GM12878 (cell line): ENCODE results near the gene HTR2B.
"Not testable (repeated sequence)": the region's sequence is repeated elsewhere in the genome, so short reads cannot be mapped to it uniquely, and the experiment has no call there.

Experiments used
- ATF7 ChIP-seq: fragments of 450-650 bp; IDR thresholded peaks from 2 replicates; pipeline ENCODE4 v1.6.1; 2016; ENCODE audit warnings: low read depth, mild to moderate bottlenecking
- CTCF ChIP-seq, 3 experiments: IDR thresholded peaks in 2 of 3; conservative IDR thresholded peaks in 1 of 3; 2 replicates each; pipeline ENCODE4 v1.5.1; 2011; ENCODE audit warnings: low read depth in 3 of 3, low read length in 3 of 3, mild to moderate bottlenecking in 3 of 3, control low read depth in 2 of 3, moderate library complexity in 2 of 3, inconsistent platforms in 1 of 3, mixed read lengths in 1 of 3; ENCODE audit not compliant: control insufficient read depth in 2 of 3, insufficient read depth in 1 of 3; ENCODE audit errors: extremely low read depth in 1 of 3
- IRF3 ChIP-seq: fragments of 450-650 bp; IDR thresholded peaks from 2 replicates; pipeline ENCODE4 v1.6.1; 2014; ENCODE audit warnings: mild to moderate bottlenecking
- MXI1 ChIP-seq: fragments of 150-350 bp; IDR thresholded peaks from 2 replicates; pipeline ENCODE4 v1.6.1; 2011; ENCODE audit warnings: low read depth, mild to moderate bottlenecking, inconsistent platforms, low read length, improper control_type of control experiment
- POLR2A ChIP-seq: IDR thresholded peaks from 2 replicates; pipeline ENCODE4 v1.6.1; 2011; ENCODE audit warnings: low read depth, mild to moderate bottlenecking, low read length
- REST ChIP-seq: IDR thresholded peaks from 2 replicates; pipeline ENCODE4 v1.6.1; 2012; ENCODE audit warnings: mild to moderate bottlenecking, low read depth, low read length
- SMC3 ChIP-seq: IDR thresholded peaks from 2 replicates; pipeline ENCODE4 v1.6.1; 2011; ENCODE audit warnings: low read length, improper control_type of control experiment, borderline replicate concordance
- SUZ12 ChIP-seq: fragments of 200-600 bp; sonication (generic); IDR thresholded peaks from one replicate; pipeline ENCODE4 v1.6.1; 2018; ENCODE audit warnings: antibody characterized with exemption, mild to moderate bottlenecking; ENCODE audit not compliant: unreplicated experiment
- TCF12 ChIP-seq: IDR thresholded peaks from 2 replicates; pipeline ENCODE4 v1.6.1; 2011; ENCODE audit warnings: low read depth, mild to moderate bottlenecking, low read length
- TCF7 ChIP-seq: IDR thresholded peaks from 2 replicates; pipeline ENCODE4 v1.6.1; 2014; ENCODE audit warnings: antibody characterized with exemption, borderline replicate concordance
- TF ChIP-seq, protein P1 (sequence below): IDR thresholded peaks from 2 replicates; pipeline ENCODE4 v1.6.1; 2011; ENCODE audit warnings: mild to moderate bottlenecking, low read depth, low read length, moderate library complexity; ENCODE audit not compliant: insufficient replicate concordance

- TF ChIP-seq CTCF (IDR thresholded peaks at IDR 0.05 in 2 of 3, conservative IDR thresholded peaks at IDR 0.05 in 1 of 3; ENCODE audit: control insufficient read depth in 2 of 3, extremely low read depth in 1 of 3, insufficient read depth in 1 of 3, low read depth in 3 of 3, low read length in 3 of 3); TCF12; MXI1; ATF7; SMC3; SUZ12; REST; POLR2A; TCF7; IRF3: not testable (repeated sequence)
- TF ChIP-seq, protein P1, sequence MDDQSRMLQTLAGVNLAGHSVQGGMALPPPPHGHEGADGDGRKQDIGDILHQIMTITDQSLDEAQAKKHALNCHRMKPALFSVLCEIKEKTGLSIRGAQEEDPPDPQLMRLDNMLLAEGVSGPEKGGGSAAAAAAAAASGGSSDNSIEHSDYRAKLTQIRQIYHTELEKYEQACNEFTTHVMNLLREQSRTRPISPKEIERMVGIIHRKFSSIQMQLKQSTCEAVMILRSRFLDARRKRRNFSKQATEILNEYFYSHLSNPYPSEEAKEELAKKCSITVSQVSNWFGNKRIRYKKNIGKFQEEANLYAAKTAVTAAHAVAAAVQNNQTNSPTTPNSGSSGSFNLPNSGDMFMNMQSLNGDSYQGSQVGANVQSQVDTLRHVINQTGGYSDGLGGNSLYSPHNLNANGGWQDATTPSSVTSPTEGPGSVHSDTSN = not testable (repeated sequence)
Measured at GRCh38 chr2:231067531-231067930, 57.3 kb downstream of the HTR2B start.
